Panc1 (cell line): Measurements from ENCODE around the gene MANF.

Source experiments
- POLR2AphosphoS5 ChIP-seq: IDR thresholded peaks from 2 replicates; pipeline ENCODE4 v1.6.1; 2012; ENCODE audit warnings: mild to moderate bottlenecking, low read depth, low read length, moderate library complexity
- SIN3A ChIP-seq: IDR thresholded peaks from 2 replicates; pipeline ENCODE4 v1.6.1; 2012; ENCODE audit warnings: low read depth, mild to moderate bottlenecking, low read length, moderate library complexity, borderline replicate concordance; ENCODE audit not compliant: insufficient read depth

DNA sequence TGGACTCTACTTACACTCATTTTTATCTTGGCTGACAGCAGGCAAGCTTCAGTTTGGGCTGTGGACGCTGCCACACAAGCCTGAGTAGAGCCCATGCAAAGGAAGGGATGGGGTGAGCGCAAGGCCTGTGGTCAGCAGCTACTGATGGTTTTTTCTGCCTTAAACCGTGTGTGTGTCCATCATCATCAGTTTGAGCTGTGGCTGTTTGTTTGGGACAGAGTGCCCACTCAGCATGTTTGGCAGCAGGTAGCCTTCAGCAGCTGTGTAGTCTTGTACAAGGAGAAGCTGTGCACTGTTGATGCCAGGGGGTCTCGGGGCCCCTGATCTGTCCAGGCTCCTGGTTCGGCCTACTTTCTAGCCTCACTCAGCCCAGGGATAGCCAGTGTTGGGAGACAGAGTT, 9.4 kb downstream of the MANF start:
- no peak for TF ChIP-seq SIN3A
- no peak for TF ChIP-seq POLR2AphosphoS5
